Measurements from ENCODE around the gene RUSF1. TPM values are rescaled to one million over a fixed set of nuclear protein-coding genes. Genes with fewer than 3 reads are reported as not detected.

RUSF1 gene
- total and polyA plus RNA-seq, 8 donors: 58.2 to 87.2 (median 77.7) TPM

- intact Hi-C loops (cut with DNase I): no loop called here
- Histone ChIP-seq H3K4me3 (peak within 1 kb of the TSS; percentile 56 to 62), H3K27me3 (peaks cover 0 to 19% of the 10 kb centered on the region in 2 donors), H3K36me3 (peaks cover 0 to 37% of the 10 kb centered on the region in 2 donors), H3K4me1 (peaks cover 16 to 43% of the 10 kb centered on the region in 2 donors), H3K9me3 (no peaks in the 10 kb centered on the region), H3K27ac (peak within 1 kb of the TSS; percentile 82 to 93)
- ATAC-seq (peak; percentile 49), DNase-seq (peak in 3 of 4 donors; percentile 60 to 85 (median 84))
- TF ChIP-seq, protein P1, sequence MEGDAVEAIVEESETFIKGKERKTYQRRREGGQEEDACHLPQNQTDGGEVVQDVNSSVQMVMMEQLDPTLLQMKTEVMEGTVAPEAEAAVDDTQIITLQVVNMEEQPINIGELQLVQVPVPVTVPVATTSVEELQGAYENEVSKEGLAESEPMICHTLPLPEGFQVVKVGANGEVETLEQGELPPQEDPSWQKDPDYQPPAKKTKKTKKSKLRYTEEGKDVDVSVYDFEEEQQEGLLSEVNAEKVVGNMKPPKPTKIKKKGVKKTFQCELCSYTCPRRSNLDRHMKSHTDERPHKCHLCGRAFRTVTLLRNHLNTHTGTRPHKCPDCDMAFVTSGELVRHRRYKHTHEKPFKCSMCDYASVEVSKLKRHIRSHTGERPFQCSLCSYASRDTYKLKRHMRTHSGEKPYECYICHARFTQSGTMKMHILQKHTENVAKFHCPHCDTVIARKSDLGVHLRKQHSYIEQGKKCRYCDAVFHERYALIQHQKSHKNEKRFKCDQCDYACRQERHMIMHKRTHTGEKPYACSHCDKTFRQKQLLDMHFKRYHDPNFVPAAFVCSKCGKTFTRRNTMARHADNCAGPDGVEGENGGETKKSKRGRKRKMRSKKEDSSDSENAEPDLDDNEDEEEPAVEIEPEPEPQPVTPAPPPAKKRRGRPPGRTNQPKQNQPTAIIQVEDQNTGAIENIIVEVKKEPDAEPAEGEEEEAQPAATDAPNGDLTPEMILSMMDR (IDR thresholded peaks at IDR 0.05): no peak
Measured at GRCh38 chr16:31471875-31472708, 36.1 kb downstream of the RUSF1 start, which contains the start of gene TGFB1I1. Gene TGFB1I1 (plus strand): TSS chr16:31472152. CDS start chr16:31472189, 37 bp downstream.

GRCh38 chr16:31471241-31471874 lies 36.8 kb downstream of the RUSF1 start:
- no peak for ATAC-seq
- H3K4me1 ChIP-seq: peaks cover 16 to 42% of the 10 kb centered on the region in 2 donors
- DNase-seq: no peak
- H3K9me3 ChIP-seq: no peaks in the 10 kb centered on the region
- peak overlapping the region; percentile 82 to 93 for H3K27ac ChIP-seq
- H3K27me3 ChIP-seq: peaks cover 0 to 19% of the 10 kb centered on the region in 2 donors
- TF ChIP-seq, protein P1 (IDR thresholded peaks at IDR 0.05): no peak
- peak overlapping the region; percentile 56 to 62 for H3K4me3 ChIP-seq
- peaks cover 0 to 39% of the 10 kb centered on the region in 2 donors for H3K36me3 ChIP-seq
- intact Hi-C loops (cut with DNase I): no loop called here

DNA sequence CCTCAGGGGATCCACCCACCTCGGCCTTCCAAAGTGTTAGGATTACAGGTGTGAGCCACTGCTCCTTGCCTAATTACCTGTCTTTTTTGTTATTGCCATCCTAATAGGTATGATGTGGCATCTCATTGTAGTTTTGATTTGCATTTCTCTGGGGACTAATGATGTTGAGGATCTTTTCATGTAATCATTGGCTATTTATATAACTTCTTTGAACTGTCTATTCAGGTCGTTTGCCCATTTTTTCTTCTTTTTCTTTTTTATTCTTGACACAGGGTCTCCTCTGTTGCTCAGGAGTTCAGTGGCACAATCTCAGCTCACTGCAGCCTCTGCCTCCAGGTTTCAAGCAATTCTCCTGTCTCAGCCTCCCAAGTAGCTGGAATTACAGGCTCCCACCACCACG lies 37.6 kb downstream of the RUSF1 start:
- Histone ChIP-seq H3K4me1 (peaks cover 16 to 34% of the 10 kb centered on the region in 2 donors), H3K36me3 (peaks cover 0 to 39% of the 10 kb centered on the region in 2 donors), H3K27ac (peak overlapping the region in 1 of 2 donors; percentile 93), H3K27me3 (peaks cover 0 to 19% of the 10 kb centered on the region in 2 donors), H3K9me3 (no peaks in the 10 kb centered on the region), H3K4me3 (no peak overlapping the region)
- TF ChIP-seq, protein P1 (IDR thresholded peaks at IDR 0.05): no peak
- intact Hi-C loops (cut with DNase I): no loop called here
- no peak for ATAC-seq
- DNase-seq: no peak

DNA sequence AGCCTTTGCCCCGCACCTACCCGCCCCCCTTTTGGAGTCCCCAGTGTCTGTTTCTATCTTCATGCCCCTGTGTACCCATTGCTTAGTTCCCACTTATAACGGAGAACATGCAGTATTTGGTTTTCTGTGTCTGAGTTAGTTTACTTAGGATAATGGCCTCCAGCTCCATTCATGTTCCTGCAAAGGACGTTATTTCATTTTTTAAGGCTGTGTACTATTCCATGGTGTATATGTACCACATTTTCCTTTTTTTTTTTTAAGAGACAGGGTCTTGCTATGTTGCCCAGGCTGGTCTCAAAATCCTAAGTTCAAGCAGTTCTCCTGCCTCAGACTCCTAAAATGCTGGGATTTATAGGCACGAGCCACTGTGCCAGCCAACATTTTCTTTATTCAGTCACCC lies 40.3 kb downstream of the RUSF1 start:
- H3K27me3 ChIP-seq: peaks cover 0 to 17% of the 10 kb centered on the region in 2 donors
- no peak overlapping the region for H3K27ac ChIP-seq
- DNase-seq: no peak
- H3K4me1 ChIP-seq: peaks cover 11 to 22% of the 10 kb centered on the region in 2 donors
- intact Hi-C loops (cut with DNase I): no loop called here
- no peaks in the 10 kb centered on the region for H3K9me3 ChIP-seq
- H3K36me3 ChIP-seq: peaks cover 0 to 45% of the 10 kb centered on the region in 2 donors
- ATAC-seq: no peak
- TF ChIP-seq, protein P1 (IDR thresholded peaks at IDR 0.05): no peak
- no peak overlapping the region for H3K4me3 ChIP-seq
